GM06990 (cell line): ENCODE results near the gene ITGAE.

Experiments
- DNase-seq: peaks from one replicate; pipeline ENCODE4 v3.0.0-alpha.2; 2011; ENCODE audit not compliant: insufficient read length; ENCODE audit errors: extremely low read depth
- H3K27me3 ChIP-seq: replicated peaks from 2 replicates; pipeline ENCODE4 v1.6.0; 2011; ENCODE audit warnings: low read length; ENCODE audit not compliant: control insufficient read depth, insufficient read depth
- H3K36me3 ChIP-seq: 2 replicates; pipeline ENCODE4 v1.5.1; 2011; ENCODE audit warnings: low read length; ENCODE audit not compliant: control insufficient read depth, insufficient read depth
- H3K4me3 ChIP-seq: replicated peaks from 2 replicates; pipeline ENCODE4 v1.5.1; 2011; ENCODE audit warnings: low read depth, mild to moderate bottlenecking, control low read depth, low read length
- TF ChIP-seq, protein P1 (sequence below): IDR thresholded peaks from 2 replicates; pipeline ENCODE4 v1.5.1; 2011; ENCODE audit warnings: low read length, control low read depth, mild to moderate bottlenecking, inconsistent platforms; ENCODE audit not compliant: insufficient read depth, poor library complexity, severe bottlenecking

Gene ITGAE

DNA sequence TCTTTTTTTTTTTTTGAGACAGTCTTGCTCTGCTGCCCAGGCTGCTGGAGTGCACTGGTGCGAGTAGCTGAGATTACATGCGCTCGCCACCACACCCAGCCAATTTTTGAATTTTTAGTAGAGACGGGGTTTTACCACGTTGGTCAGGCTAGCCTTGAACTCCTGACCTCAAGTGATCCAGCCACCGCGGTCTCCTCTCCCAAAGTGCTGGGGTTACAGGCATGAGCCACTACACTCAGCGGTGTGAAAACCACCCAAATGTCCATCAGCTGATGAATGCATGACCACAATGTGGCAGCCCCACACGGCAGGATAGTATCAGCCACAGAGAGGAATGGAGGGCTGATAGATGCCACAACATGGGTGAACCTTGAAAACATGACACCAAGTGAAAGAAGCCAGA, 107.2 kb downstream of the ITGAE start:
- Histone ChIP-seq H3K27me3 (no peaks in the 10 kb centered on the region), H3K36me3 (peaks cover 17% of the 10 kb centered on the region), H3K4me3 (peak overlapping the region; percentile 69)
- TF ChIP-seq, protein P1, sequence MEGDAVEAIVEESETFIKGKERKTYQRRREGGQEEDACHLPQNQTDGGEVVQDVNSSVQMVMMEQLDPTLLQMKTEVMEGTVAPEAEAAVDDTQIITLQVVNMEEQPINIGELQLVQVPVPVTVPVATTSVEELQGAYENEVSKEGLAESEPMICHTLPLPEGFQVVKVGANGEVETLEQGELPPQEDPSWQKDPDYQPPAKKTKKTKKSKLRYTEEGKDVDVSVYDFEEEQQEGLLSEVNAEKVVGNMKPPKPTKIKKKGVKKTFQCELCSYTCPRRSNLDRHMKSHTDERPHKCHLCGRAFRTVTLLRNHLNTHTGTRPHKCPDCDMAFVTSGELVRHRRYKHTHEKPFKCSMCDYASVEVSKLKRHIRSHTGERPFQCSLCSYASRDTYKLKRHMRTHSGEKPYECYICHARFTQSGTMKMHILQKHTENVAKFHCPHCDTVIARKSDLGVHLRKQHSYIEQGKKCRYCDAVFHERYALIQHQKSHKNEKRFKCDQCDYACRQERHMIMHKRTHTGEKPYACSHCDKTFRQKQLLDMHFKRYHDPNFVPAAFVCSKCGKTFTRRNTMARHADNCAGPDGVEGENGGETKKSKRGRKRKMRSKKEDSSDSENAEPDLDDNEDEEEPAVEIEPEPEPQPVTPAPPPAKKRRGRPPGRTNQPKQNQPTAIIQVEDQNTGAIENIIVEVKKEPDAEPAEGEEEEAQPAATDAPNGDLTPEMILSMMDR = no peak
- DNase-seq = peak; percentile 78

DNA sequence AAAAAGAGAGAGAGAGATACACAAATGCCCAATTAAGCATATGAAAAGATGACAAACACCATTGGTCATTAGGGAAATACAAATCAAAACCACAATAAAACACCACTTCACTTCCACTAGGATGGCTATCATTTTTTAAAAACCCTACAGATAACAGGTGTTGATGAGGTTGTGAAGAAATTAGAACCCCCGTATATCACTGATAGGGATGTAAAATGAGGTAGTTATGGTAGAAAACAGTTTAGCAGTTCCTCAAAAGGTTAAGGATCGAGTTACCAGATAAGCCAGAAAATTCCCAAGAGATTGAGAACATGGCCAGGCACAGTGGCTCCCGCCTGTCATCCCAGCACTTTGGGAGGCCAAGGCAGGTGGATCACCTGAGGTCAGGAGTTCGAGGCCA, 107.8 kb downstream of the ITGAE start:
- no peak for DNase-seq
- H3K4me3 ChIP-seq = peak overlapping the region; percentile 43
- peaks cover 20% of the 10 kb centered on the region for H3K36me3 ChIP-seq
- TF ChIP-seq, protein P1 = no peak
- H3K27me3 ChIP-seq = no peaks in the 10 kb centered on the region

DNA sequence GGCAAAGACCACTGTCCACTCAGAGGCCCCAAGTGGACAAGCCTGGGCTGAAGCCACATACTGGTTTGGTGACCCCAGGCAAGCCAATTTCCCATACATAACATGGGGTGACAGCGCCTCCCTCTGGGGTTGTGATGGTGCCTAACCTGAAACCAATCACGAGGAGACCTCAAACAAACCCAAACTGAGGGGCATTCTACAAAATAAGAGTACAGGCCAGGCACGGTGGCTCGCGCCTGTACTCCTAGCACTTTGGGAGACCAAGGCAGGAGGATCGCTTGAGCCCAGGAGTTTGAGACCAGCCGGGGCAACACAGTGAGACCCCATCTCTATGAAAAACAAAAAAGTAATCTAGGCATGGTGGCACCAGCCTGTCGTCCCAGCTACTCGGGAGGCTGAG, 108.6 kb downstream of the ITGAE start:
- no peak overlapping the region for H3K4me3 ChIP-seq
- H3K36me3 ChIP-seq = peaks cover 21% of the 10 kb centered on the region
- TF ChIP-seq, protein P1 = peak; percentile 24
- no peaks in the 10 kb centered on the region for H3K27me3 ChIP-seq
- no peak for DNase-seq

DNA sequence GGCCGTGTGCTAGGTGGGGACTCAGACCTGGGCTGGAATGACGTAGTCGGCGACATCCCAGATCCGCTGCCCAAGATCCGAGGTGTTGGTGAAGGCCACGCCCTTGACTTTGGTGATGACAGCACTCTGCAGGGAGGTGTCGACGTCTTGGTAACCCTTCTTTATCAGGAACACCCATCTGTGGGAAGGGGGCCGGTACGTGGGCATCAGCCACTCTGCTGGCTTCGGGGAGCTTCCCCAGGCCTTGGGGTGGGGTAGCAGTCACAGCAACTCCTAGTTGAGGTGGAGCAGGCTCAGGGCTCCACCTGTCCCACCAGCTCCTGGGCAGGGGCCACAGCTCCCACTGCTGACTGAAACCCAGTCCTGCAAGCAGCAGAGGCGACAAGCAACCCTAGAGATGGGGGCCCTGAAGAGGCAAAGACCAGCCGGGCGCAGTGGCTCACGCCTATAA, 109.3 kb downstream of the ITGAE start:
- H3K27me3 ChIP-seq = no peaks in the 10 kb centered on the region
- TF ChIP-seq, protein P1 = no peak
- no peak overlapping the region for H3K4me3 ChIP-seq
- DNase-seq = no peak
- H3K36me3 ChIP-seq = peaks cover 21% of the 10 kb centered on the region

DNA sequence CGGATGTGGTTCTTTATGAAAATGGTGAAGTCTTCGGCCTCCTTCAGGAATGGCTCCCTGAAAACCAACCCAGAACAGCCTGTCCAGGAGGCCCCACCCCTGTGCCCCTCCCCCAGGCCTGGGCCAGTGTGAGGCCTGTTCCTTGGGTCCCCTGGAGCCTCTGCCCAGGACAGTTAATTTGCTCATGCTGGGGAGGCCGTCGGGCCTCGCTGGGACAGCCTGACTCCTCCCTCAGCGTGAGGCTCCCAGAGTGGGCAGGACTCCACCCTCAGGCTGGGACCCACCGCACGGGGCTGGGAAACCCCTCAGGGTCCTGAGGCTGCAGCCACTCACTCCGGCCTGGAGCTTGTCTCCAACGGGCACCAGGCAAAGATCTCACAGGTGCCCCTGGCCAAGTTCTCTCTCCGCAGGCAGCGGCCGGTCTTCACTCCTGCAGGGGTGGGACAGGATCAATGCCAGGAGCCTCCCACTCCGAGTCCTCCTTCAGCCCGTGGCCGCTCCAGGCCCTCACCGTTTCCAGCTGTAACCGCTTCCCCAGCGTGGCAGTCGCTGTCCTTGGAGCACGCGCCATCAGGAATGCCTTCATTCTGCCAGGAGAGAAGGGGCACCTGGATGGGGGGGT, 110.8 kb downstream of the ITGAE start:
- Histone ChIP-seq H3K36me3 (peaks cover 21% of the 10 kb centered on the region), H3K27me3 (no peaks in the 10 kb centered on the region), H3K4me3 (no peak overlapping the region)
- TF ChIP-seq, protein P1 = no peak
- no peak for DNase-seq
